Pancreas (tissue), 10 donors: ENCODE measurements around the gene TMC1. TPM values are rescaled to one million over a fixed set of nuclear protein-coding genes. Genes with fewer than 3 reads are reported as not detected.

Source experiments
- ATAC-seq, 4 donors: fragments of 200-7000 bp; cut with Tn5 transposase; one replicate each; pipeline versions ENCODE4 v1.8.0 to v1.9.1; 2020; ENCODE audit warnings: mild to moderate bottlenecking in 4 of 4, moderate library complexity in 4 of 4
- DNase-seq, 6 donors: peaks; one replicate each; pipeline ENCODE4 v3.0.0-alpha.2; 2020
- FAIRE-seq: peaks from 2 replicates; lab custom pipeline; 2012; peaks lifted over from hg19 to GRCh38; lab: Jason Lieb, UNC
- H3K27ac ChIP-seq, 4 donors: fragments of 200-600 bp; sonication (generic); 1 replicate in 3 of 4; 2 replicates in 1 of 4; pipeline versions ENCODE4 v1.5.0 to v1.8.0; 2020
- H3K27me3 ChIP-seq, 4 donors: fragments of 200-600 bp; one replicate each; pipeline ENCODE4 v1.8.0; 2021
- H3K36me3 ChIP-seq, 3 donors: fragments of 200-600 bp; sonication (generic) in 1 of 3; one replicate each; pipeline versions ENCODE4 v1.5.0 to v1.8.0; 2020 to 2021
- H3K4me1 ChIP-seq, 3 donors: fragments of 200-600 bp; one replicate each; pipeline ENCODE4 v1.8.0; 2021
- H3K4me3 ChIP-seq, 4 donors: fragments of 200-600 bp; sonication (generic) in 2 of 4; one replicate each; pipeline versions ENCODE4 v1.5.0 to v1.8.0; 2020 to 2021
- H3K9me3 ChIP-seq, 4 donors: fragments of 200-600 bp; one replicate each; pipeline ENCODE4 v1.8.0; 2021
- CTCF ChIP-seq, 4 donors: fragments of 200-600 bp; sonication (generic) in 3 of 4; IDR thresholded peaks; one replicate each; pipeline versions ENCODE4 v1.5.0 to v1.8.0; 2021; ENCODE audit warnings: antibody characterized with exemption in 4 of 4
- WGBS, 2 donors: extraction: QIAGEN DNeasy Blood & Tissue Kit; methylation state at CpG; one replicate each; pipeline ENCODE4 v1.1.7; 2013; 5-methylcytosine and 5-hydroxymethylcytosine counted together
- intact Hi-C, 3 donors: fragments of 100-400 bp; cut with DNase I; formaldehyde crosslinking; loops; one replicate each; pipeline versions ENCODE4 v1.11.1 to v1.14.2; 2022
- polyA plus RNA-seq, 2 donors: library from polyadenylated mRNA; stranded (reverse); fragments of 200-250 nt; gene quantifications; one replicate each; pipeline ENCODE4 v1.2.3, GENCODE V29; 2013
- total RNA-seq, 6 donors: library from RNA; stranded (reverse); fragmentation: NEBNext Ultra II Directional in 4 of 6; extraction: Animal tissue kit (Norgen Biotek cat#: 25700) in 4 of 6; gene quantifications; one replicate each; pipeline versions ENCODE4 v1.2.1 to v1.2.4, GENCODE V29; 2021 to 2023
- donor health status: healthy with polysubstance abuse.
- donor health status: DM: no; HTN: no; CAD: no; lungs with moderate emphysema.
- donor health status: DM: no; HTN: no; CAD: no.
- donor health status: control.
- donor health status: control.
- donor health status: Bipolar disorder and iron deficiency.
- donor health status: DM: yes; HTN: yes; CAD: no.
- donor health status: DM: no; HTN: no; CAD: no.
- donor health status: DM: no; HTN: no; CAD: no.
- donor health status: DM: yes; HTN: yes; CAD: no.

The TMC1 gene
- total and polyA plus RNA-seq, 8 donors = not detected

GRCh38 chr9:72590824-72591223 is 69.4 kb downstream of the TMC1 start:
- ATAC-seq (no peak), DNase-seq (no peak), FAIRE-seq (no peak)
- intact Hi-C loops = loop anchor here in 1 of 3 donors (5.0 to 10.0 kb wide), 2 partner anchors 234 to 299 kb away; no protein-coding TSS in a partner anchor
- no peak overlapping the region for H3K27ac ChIP-seq
- H3K27me3 ChIP-seq = no peaks in the 10 kb centered on the region
- no peaks in the 10 kb centered on the region for H3K9me3 ChIP-seq
- WGBS, 2 donors = 89 to 100% methylated on average over 3 of the region's 3 CpGs
- no peak overlapping the region for H3K4me3 ChIP-seq
- peaks cover 5 to 6% (median 6%) of the 10 kb centered on the region in 3 donors for H3K4me1 ChIP-seq
- TF ChIP-seq CTCF (IDR thresholded peaks at IDR 0.05) = no peak
- no peaks in the 10 kb centered on the region for H3K36me3 ChIP-seq

- Histone ChIP-seq H3K4me3 (no peak overlapping the region), H3K27ac (no peak overlapping the region), H3K27me3 (no peaks in the 10 kb centered on the region), H3K4me1 (peaks cover 0 to 5% (median 0%) of the 10 kb centered on the region in 3 donors), H3K36me3 (no peaks in the 10 kb centered on the region), H3K9me3 (no peaks in the 10 kb centered on the region)
- intact Hi-C loops = loop anchor here in 1 of 3 donors (5.0 to 10.0 kb wide), 2 partner anchors 232 to 300 kb away; no protein-coding TSS in a partner anchor
- peak; percentile 75 to 89 (median 84) for TF ChIP-seq CTCF (IDR thresholded peaks at IDR 0.05)
- peak; percentile 89 to 97 (median 95) for ATAC-seq
- DNase-seq = peak in 2 of 6 donors; percentile 30 to 46
- FAIRE-seq = peak; percentile 93
- 31 to 34% methylated on average over 5 of the region's 5 CpGs for WGBS, 2 donors
Measured at GRCh38 chr9:72592502-72593403, 71.3 kb downstream of the TMC1 start.

GRCh38 chr9:72596451-72597180 is 75.2 kb downstream of the TMC1 start:
- 78 to 80% methylated on average over 6 of the region's 6 CpGs for WGBS, 2 donors
- FAIRE-seq (no peak), ATAC-seq (no peak), DNase-seq (no peak)
- Histone ChIP-seq H3K4me3 (no peak overlapping the region), H3K27ac (no peak overlapping the region), H3K4me1 (peaks cover 0 to 5% (median 0%) of the 10 kb centered on the region in 3 donors), H3K36me3 (no peaks in the 10 kb centered on the region), H3K27me3 (no peaks in the 10 kb centered on the region), H3K9me3 (no peaks in the 10 kb centered on the region)
- intact Hi-C loops = loop anchor here in 2 of 3 donors (5.0 to 10.0 kb wide), 2 partner anchors 228 to 299 kb away; no protein-coding TSS in a partner anchor
- TF ChIP-seq CTCF (IDR thresholded peaks at IDR 0.05) = no peak

- TF ChIP-seq CTCF (IDR thresholded peaks at IDR 0.05) = no peak
- no peak overlapping the region for H3K27ac ChIP-seq
- H3K36me3 ChIP-seq = no peaks in the 10 kb centered on the region
- 75 to 80% methylated on average over 8 of the region's 8 CpGs for WGBS, 2 donors
- H3K4me3 ChIP-seq = no peak overlapping the region
- peaks cover 0 to 5% (median 0%) of the 10 kb centered on the region in 3 donors for H3K4me1 ChIP-seq
- intact Hi-C loops = loop anchor here in 2 of 3 donors (5.0 to 10.0 kb wide), 2 partner anchors 228 to 300 kb away; no protein-coding TSS in a partner anchor
- ATAC-seq (no peak), FAIRE-seq (no peak), DNase-seq (no peak)
- no peaks in the 10 kb centered on the region for H3K27me3 ChIP-seq
- no peaks in the 10 kb centered on the region for H3K9me3 ChIP-seq
Measured at GRCh38 chr9:72597181-72597517, 75.7 kb downstream of the TMC1 start.
